Activated naive CD4-positive, alpha-beta T cell treated with anti-CD3 and anti-CD28 coated beads for 36 hours (primary cell): ENCODE measurements around the gene DAGLA. TPM values are rescaled to one million over a fixed set of nuclear protein-coding genes. Genes with fewer than 3 reads are reported as not detected.

Experiments
- CTCF ChIA-PET: fragments of 350-600 bp; sonication (Branson Sonifier 250); formaldehyde crosslinking; loops from one replicate; lab custom pipeline; 2021; ENCODE audit warnings: antibody characterized with exemption; lab: Charles Lee
- DNase-seq: peaks from one replicate; pipeline ENCODE4 v3.0.0-alpha.2; 2020
- H3K27ac Mint-ChIP-seq: one replicate; pipeline ENCODE4 v1.8.0; 2021; ENCODE audit warnings: mild to moderate bottlenecking, mixed read lengths
- H3K27me3 Mint-ChIP-seq: one replicate; pipeline ENCODE4 v1.8.0; 2021; ENCODE audit warnings: low read depth, mixed read lengths
- H3K36me3 Mint-ChIP-seq: one replicate; pipeline ENCODE4 v1.8.0; 2021; ENCODE audit warnings: low read depth, mixed read lengths
- H3K4me1 Mint-ChIP-seq: one replicate; pipeline ENCODE4 v1.8.0; 2021; ENCODE audit warnings: low read depth, mixed read lengths
- H3K4me3 Mint-ChIP-seq: one replicate; pipeline ENCODE4 v1.8.0; 2021; ENCODE audit warnings: mild to moderate bottlenecking, moderate library complexity, mixed read lengths
- H3K9me3 Mint-ChIP-seq: one replicate; pipeline ENCODE4 v1.8.0; 2021; ENCODE audit warnings: mixed read lengths
- intact Hi-C: fragments of 100-400 bp; cut with micrococcal nuclease; formaldehyde crosslinking; loops from one replicate; pipeline ENCODE4 v1.15.1; 2023
- total RNA-seq, 2 experiments: library from RNA; stranded (reverse); gene quantifications; one replicate each; pipeline ENCODE4 v1.2.3, GENCODE V29; 2021

The DAGLA gene
- total RNA-seq, 2 experiments from 2014 or later: 0.02 to 0.07 TPM

DNA sequence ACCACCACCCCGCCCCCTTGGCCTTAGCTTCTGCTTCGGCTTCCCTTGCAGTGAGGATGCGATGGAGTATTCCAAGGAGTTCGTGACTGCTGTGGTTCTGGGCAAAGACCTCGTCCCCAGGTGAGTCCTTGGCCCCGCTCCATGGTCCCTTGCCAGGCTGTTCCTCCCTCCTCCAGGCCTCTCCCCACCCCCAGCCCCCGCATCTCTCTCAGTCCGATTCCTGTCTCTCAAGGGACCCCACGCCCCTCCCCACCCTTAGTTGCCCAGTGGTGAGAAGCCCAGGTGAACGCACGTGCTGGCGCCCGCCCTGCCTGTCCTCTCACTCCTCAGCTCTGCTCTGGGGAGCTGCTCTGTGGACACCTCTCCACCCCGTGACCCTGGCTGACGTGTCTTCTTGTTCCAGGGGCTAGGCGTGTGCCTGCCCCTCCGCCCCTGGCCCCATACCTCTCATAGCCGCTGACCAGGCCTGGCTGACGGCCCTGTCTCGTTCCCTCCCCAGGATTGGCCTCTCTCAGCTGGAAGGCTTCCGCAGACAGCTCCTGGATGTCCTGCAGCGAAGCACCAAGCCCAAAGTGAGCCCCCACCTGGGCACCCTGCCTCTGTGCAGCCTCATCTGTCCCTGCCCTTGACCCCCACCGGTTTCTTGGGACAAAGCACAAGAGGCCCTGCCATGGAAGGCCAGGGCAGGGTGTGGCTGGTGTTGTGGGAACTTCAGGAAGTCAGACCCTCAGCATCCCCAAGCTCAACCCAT is 57.6 kb downstream of the DAGLA start:
- DNase-seq: no peak
- Mint-ChIP-seq H3K27ac (no peak overlapping the region), H3K9me3 (no peaks in the 10 kb centered on the region), H3K4me1 (peaks cover 2% of the 10 kb centered on the region), H3K36me3 (no peaks in the 10 kb centered on the region), H3K4me3 (no peak overlapping the region), H3K27me3 (no peaks in the 10 kb centered on the region)
- CTCF ChIA-PET: interaction anchor here (0.5 kb wide), 1 partner anchor 232 kb away, joined by 6 read pairs; no protein-coding TSS in a partner anchor
- intact Hi-C loops: no loop called here

- Mint-ChIP-seq H3K27ac (no peak overlapping the region), H3K4me1 (no peaks in the 10 kb centered on the region), H3K36me3 (no peaks in the 10 kb centered on the region), H3K27me3 (no peaks in the 10 kb centered on the region), H3K9me3 (no peaks in the 10 kb centered on the region), H3K4me3 (no peak overlapping the region)
- intact Hi-C loops: no loop called here
- DNase-seq: no peak
- CTCF ChIA-PET: interaction anchor here (0.5 kb wide), 1 partner anchor 231 kb away, joined by 6 read pairs; no protein-coding TSS in a partner anchor
These were observed 58.6 kb downstream of the DAGLA start for GRCh38 chr11:61738776-61739175.

DNA sequence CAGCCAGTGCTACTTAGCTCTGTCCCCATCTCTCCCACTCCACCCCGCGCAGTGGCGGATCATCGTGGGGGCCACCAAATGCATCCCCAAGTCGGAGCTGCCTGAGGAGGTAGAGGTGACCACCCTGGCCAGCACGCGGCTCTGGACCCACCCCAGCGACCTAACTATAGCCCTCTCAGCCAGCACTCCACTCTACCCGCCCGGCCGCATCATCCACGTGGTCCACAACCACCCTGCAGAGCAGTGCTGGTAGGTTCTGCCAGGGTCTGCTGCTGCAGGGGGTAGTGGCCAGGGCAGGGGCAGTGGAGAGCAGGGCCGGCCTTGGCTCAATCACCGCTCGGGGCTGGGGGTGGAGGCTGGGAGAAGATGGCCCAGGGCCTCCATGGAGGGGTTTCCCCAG is 59.2 kb downstream of the DAGLA start:
- Mint-ChIP-seq H3K36me3 (no peaks in the 10 kb centered on the region), H3K27me3 (no peaks in the 10 kb centered on the region), H3K4me3 (no peak overlapping the region), H3K9me3 (no peaks in the 10 kb centered on the region), H3K4me1 (no peaks in the 10 kb centered on the region), H3K27ac (no peak overlapping the region)
- DNase-seq: no peak
- intact Hi-C loops: no loop called here
- CTCF ChIA-PET: no interaction called here

DNA sequence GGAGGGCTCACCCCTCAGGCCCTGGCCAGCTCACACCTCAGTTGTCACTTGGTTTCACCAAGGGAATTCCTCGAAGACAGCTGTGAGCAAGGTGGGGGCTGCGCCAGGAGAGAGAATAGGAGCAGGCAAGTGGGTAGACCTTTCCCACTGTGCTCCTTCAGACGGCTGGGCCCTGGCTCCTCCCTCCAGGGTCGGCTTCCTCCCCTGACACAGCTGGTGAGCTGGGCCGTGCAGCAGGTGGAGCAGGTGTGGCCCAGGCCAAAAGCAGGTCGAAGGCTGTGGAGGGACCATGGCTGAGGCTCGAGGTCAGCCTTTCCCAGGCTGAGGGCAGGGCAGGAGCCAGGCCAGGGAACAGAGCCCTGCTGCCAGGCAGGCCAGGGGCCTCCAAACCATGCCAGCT is 59.8 kb downstream of the DAGLA start:
- CTCF ChIA-PET: interaction anchor here (0.9 kb wide), 1 partner anchor 150 kb away, joined by 4 read pairs; no protein-coding TSS in a partner anchor

DNA sequence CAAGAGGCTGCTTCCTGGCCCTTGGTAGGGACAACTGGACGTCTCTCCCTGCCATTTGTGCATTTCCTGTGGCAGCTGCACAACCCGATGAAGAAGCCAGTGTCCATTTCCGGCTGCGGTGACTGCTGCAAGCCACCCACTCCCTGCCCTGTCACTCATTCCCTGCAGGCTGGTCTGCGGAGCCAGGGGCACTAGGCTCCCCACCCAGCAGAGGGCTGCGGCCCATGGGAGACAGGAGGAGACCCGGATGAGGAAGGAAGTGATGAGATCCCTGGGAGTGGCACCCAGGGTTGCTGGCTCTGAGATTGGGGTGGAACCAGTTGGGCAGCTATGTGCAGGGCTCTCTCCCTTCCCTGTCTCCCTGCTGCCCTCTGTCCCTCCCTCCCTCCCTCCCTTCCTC is 62.2 kb downstream of the DAGLA start:
- Mint-ChIP-seq H3K36me3 (no peaks in the 10 kb centered on the region), H3K27ac (no peak overlapping the region), H3K4me1 (no peaks in the 10 kb centered on the region), H3K9me3 (no peaks in the 10 kb centered on the region), H3K4me3 (no peak overlapping the region), H3K27me3 (no peaks in the 10 kb centered on the region)
- intact Hi-C loops: no loop called here
- CTCF ChIA-PET: interaction anchor here (1.3 kb wide), 1 partner anchor 64 kb away, joined by 3 read pairs; no protein-coding TSS in a partner anchor
- DNase-seq: no peak

More for the DNA sequence above, 59.8 kb downstream of the DAGLA start:
- intact Hi-C loops: no loop called here
- no peak for DNase-seq
- H3K36me3 Mint-ChIP-seq: no peaks in the 10 kb centered on the region
- H3K9me3 Mint-ChIP-seq: no peaks in the 10 kb centered on the region
- H3K27me3 Mint-ChIP-seq: no peaks in the 10 kb centered on the region
- no peaks in the 10 kb centered on the region for H3K4me1 Mint-ChIP-seq
- no peak overlapping the region for H3K27ac Mint-ChIP-seq
- no peak overlapping the region for H3K4me3 Mint-ChIP-seq

- Mint-ChIP-seq H3K27me3 (no peaks in the 10 kb centered on the region), H3K36me3 (no peaks in the 10 kb centered on the region), H3K9me3 (no peaks in the 10 kb centered on the region), H3K27ac (no peak overlapping the region), H3K4me3 (no peak overlapping the region), H3K4me1 (no peaks in the 10 kb centered on the region)
- intact Hi-C loops: no loop called here
- CTCF ChIA-PET: interaction anchor here (3.1 kb wide), 1 partner anchor 9 kb away, joined by 17 read pairs; no protein-coding TSS in a partner anchor
- no peak for DNase-seq
These were observed 63.4 kb downstream of the DAGLA start for GRCh38 chr11:61743486-61744095.

DNA sequence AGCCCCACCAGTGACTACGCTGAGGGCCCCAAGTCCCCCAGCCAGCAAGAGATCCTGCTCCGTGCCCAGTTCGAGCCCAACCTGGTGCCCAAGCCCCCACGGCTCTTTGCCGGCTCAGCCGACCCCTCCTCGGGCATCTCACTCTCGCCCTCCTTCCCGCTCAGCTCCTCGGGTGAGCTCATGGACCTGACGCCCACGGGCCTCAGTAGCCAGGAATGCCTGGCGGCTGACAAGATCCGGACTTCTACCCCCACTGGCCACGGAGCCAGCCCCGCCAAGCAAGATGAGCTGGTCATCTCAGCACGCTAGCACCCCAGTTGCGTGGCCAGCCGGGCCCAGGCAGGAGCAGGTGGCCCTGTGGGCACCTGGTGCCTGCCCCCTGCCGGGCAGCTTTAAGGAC is 64.0 kb downstream of the DAGLA start:
- DNase-seq: no peak
- Mint-ChIP-seq H3K27me3 (peaks cover 2% of the 10 kb centered on the region), H3K4me3 (no peak overlapping the region), H3K9me3 (no peaks in the 10 kb centered on the region), H3K27ac (no peak overlapping the region), H3K4me1 (no peaks in the 10 kb centered on the region), H3K36me3 (no peaks in the 10 kb centered on the region)
- CTCF ChIA-PET: interaction anchor here (3.1 kb wide), 1 partner anchor 10 kb away, joined by 17 read pairs; no protein-coding TSS in a partner anchor
- intact Hi-C loops: no loop called here

DNA sequence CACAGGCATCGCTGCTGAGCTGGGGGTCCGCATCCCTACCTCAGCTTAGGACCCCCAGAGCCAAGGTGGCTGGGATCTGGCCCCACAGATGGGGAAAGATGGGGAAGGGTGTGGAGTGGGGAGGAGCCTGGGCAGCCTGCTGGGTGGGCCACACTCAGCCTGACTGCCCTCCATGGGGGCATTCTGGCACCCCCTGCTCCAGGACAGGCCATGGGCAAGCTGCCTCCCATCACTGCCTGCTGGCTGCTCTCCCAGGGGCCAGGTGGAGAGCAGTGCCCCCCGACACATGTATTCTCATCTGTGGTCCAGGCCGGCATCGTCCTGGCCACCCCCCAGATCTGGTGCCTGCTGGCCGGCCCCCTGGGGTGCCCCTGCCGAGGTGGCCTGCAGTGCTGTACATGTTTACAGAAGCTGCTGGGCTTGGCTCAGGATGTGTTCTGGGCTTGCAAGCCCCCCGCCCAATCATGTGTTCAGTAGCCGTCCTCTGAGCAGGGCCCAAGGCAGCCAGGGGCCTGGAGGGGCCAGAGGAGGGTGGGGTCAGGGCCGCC is 64.5 kb downstream of the DAGLA start:
- CTCF ChIA-PET: interaction anchor here (3.1 kb wide), 1 partner anchor 10 kb away, joined by 17 read pairs; no protein-coding TSS in a partner anchor
- no peak overlapping the region for H3K4me3 Mint-ChIP-seq
- H3K27me3 Mint-ChIP-seq: peaks cover 7% of the 10 kb centered on the region
- intact Hi-C loops: loop anchor here (5.0 kb wide), 1 partner anchor 203 kb away; no protein-coding TSS in a partner anchor
- no peaks in the 10 kb centered on the region for H3K4me1 Mint-ChIP-seq
- no peaks in the 10 kb centered on the region for H3K36me3 Mint-ChIP-seq
- H3K9me3 Mint-ChIP-seq: no peaks in the 10 kb centered on the region
- no peak for DNase-seq
- H3K27ac Mint-ChIP-seq: no peak overlapping the region

- no peak for DNase-seq
- Mint-ChIP-seq H3K9me3 (no peaks in the 10 kb centered on the region), H3K4me1 (no peaks in the 10 kb centered on the region), H3K27ac (no peak overlapping the region), H3K27me3 (peaks cover 13% of the 10 kb centered on the region), H3K4me3 (no peak overlapping the region), H3K36me3 (no peaks in the 10 kb centered on the region)
- CTCF ChIA-PET: interaction anchor here (1.2 to 3.1 kb wide), 3 partner anchors 12 to 362 kb away, joined by 4 to 17 read pairs (median 7); no protein-coding TSS in a partner anchor
- intact Hi-C loops: loop anchor here (2.0 to 5.0 kb wide), 2 partner anchors 201 to 363 kb away; no protein-coding TSS in a partner anchor
These were observed 65.7 kb downstream of the DAGLA start for GRCh38 chr11:61745781-61746441.

GRCh38 chr11:61746442-61747191 is 66.4 kb downstream of the DAGLA start:
- no peak for DNase-seq
- H3K9me3 Mint-ChIP-seq: no peaks in the 10 kb centered on the region
- CTCF ChIA-PET: interaction anchor here (0.7 to 3.1 kb wide), 5 partner anchors 11 to 361 kb away, joined by 3 to 17 read pairs (median 5); no protein-coding TSS in a partner anchor
- no peaks in the 10 kb centered on the region for H3K4me1 Mint-ChIP-seq
- peaks cover 17% of the 10 kb centered on the region for H3K27me3 Mint-ChIP-seq
- no peaks in the 10 kb centered on the region for H3K36me3 Mint-ChIP-seq
- no peak overlapping the region for H3K27ac Mint-ChIP-seq
- no peak overlapping the region for H3K4me3 Mint-ChIP-seq
- intact Hi-C loops: loop anchor here (1.0 to 5.0 kb wide), 3 partner anchors 30 to 362 kb away; no protein-coding TSS in a partner anchor

DNA sequence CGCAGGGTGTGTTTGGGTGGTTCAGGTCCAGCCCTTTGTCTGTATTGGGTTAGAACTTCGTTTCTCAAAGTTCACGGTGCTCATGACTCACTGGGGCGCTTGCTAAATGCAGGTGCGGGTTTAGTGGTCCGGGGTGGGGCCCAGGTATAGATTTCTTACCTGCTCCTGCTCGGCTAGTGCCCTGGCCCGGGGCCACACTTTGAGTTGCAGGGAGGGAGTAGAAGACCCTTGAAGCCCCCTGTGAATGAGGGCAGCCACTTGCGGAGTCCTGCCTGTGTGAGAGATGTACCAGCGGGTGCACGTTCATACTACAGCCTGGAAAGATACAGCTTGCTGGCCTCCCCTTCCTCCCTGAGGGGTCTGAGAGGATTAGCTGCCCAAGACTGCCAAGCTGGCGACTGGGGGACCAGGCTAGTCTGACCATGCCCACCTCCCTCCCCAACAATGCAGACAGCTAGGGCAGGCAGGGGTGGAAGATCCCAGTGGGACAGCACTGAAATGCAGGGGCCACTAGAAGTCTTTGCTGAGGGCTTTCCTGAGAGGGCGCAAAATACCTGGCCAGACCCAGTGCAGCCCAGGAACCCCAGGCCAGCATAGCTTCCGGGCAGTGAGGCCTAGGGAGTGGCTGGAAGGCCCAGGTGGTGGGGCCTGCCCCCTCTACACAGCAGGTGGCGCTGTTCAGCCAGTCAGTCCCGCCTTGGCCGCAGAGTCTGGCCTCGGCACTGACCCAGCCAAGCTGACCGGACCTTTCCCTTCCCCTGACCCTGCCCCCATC is 67.2 kb downstream of the DAGLA start:
- Mint-ChIP-seq H3K36me3 (no peaks in the 10 kb centered on the region), H3K27ac (no peak overlapping the region), H3K27me3 (peaks cover 21% of the 10 kb centered on the region), H3K9me3 (no peaks in the 10 kb centered on the region), H3K4me1 (peaks cover 4% of the 10 kb centered on the region), H3K4me3 (no peak overlapping the region)
- CTCF ChIA-PET: interaction anchor here (0.5 to 2.6 kb wide), 6 partner anchors 10 to 361 kb away, joined by 3 to 7 read pairs (median 4); no protein-coding TSS in a partner anchor
- intact Hi-C loops: loop anchor here (1.0 to 5.0 kb wide), 3 partner anchors 29 to 361 kb away; no protein-coding TSS in a partner anchor
- peak; percentile 57 for DNase-seq
